NCI-H82 treated with DMSO at 0.1 percent for 48 hours (cell line): ENCODE measurements around the gene RITA1.

Experiments used
- DNase-seq: peaks from one replicate; lab custom pipeline; 2025; ENCODE audit not compliant: unreplicated experiment; lab: John Stamatoyannopoulos, UW

The RITA1 gene

DNA sequence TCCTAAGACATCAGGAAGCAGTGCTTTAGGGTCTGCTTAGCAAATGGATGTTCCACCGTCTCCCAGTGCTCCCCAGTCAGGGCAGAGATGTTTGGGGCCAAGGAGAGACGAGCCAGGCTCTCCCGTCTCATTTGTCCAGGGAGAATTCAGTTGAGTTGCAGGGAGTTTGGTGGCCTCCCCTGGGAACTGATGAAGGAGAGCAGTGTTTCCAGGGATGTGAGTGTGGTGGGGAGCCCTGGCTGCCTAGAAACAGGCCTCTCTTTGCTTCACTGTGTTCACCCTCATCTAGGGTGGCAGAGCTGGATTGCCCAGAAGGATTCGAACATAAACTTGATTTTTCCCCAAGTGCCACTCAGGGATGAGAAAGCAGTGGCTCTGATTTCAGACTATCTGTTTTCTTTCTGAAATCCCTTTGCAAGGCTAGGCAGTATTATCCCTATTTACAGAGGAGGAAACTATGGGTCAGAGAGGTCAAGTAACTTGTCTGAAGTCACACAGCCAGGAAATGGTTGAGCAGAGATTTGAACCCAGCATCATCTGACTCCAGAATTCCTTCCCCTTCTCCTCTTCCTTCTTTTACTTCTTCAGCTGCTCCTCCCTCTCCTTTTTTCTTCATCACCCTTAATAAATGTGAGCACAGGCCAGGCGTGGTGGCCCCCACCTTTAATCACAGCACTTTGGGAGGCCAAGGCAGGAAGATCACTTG lies 42.3 kb downstream of the RITA1 start:
- DNase-seq: no peak

DNA sequence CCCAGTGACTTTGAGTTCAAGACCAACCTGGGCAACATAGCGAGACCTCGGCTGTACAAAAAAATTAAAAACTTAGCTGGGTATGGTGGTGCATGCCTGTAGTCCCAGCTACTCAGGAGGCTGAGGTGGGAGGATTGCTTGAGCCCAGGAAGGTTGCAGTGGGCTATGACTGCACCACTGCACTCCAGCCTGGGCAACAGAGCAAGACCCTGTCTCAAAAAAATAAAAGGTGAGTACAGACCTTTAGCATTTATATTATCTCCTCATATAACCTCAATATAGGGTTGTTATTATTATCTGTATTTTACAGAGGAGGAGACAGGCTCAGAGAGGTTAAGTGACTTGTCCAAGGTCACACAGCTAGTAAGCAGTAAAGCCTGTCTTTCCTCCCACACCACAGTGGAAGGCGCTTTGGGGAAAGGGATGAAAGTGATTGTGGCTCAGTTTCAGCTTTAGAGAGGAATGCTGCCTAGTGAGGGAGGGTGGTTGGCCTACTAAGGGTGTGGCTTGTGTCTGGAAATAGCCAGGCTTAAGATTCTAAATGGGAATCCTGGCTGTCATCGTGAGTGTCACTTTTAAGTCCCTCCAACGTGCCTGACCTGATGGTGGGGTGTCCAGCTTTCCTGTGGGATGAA lies 43.0 kb downstream of the RITA1 start:
- no peak for DNase-seq

DNA sequence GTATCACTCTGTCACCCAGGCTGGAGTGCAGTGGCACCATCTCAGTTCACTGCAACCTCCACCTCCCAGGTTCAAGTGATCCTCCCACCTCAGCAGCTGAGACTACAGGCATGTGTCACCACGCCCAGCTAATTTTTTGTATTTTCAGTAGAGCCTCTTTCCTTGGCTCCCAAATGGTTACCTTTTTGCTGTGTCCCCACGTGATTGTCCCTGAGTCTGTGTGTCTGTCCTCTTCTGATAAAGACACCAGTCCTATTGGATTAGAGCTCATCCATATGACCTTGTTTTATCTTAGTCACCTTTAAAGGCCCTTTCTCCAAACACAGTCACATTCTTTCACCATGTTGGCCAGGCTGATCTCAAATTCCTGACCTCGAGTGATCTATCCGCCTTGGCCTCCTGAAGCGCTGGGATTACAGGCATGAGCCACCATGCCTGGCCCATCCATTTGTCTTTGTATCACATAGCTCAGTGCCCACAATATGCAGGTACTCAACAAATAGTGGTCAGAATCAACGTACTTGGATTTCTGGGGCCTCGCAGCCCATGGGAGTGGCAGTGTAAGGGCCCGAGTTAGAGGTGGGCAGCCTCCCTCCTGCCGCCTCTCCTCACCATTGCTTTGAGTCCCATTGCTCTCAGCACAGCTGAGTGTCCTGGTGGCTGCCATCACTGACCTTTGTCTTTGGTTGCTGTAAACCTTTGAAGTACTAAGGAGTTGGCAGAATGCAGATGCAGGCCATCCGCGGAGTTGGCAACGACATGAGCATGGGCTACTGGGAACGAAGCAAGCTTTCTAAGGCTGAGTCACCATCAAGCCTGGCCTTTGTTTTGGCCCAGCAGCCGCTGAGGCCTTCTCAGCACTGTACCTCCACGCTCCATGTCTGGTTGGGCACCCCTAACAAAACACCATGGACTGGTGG lies 45.1 kb downstream of the RITA1 start:
- DNase-seq: no peak

DNA sequence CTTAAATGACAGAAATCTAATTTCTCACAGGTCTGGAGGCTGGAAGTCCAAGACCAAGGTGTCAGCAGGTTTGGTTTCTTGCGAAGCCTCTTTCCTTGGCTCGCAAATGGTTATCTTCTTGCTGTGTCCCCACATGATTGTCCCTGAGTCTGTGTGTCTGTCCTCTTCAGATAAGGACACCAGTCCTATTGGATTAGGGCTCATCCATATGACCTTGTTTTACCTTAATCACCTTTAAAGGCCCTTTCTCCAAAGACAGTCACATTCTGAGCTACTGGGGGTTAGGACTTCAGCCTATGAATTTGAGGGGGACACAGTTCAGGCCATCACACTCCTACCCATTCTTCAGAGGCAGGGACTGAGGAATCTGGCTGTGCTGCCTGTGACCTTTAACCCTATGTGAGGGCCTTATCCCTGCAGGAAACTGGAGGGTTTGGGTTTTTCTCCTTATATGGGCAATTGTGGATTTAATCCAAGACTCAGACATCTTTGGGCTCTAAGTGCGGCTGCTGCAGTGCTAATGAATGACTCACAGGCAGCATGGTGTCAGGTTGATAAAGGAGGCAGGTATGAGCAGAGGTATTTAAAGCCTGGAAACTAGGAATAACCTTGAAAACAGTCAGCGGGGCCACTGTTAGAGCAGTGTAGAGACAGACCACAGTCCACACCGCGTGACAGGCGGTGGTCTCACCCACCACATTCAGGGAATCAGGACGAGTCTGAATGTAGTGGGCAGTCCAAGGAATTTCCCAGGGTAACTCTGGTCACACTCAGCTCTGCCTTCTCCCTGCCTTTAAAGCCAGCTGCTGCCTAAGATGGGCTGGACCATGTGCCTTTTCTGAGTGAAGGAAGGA lies 45.9 kb downstream of the RITA1 start:
- no peak for DNase-seq

DNA sequence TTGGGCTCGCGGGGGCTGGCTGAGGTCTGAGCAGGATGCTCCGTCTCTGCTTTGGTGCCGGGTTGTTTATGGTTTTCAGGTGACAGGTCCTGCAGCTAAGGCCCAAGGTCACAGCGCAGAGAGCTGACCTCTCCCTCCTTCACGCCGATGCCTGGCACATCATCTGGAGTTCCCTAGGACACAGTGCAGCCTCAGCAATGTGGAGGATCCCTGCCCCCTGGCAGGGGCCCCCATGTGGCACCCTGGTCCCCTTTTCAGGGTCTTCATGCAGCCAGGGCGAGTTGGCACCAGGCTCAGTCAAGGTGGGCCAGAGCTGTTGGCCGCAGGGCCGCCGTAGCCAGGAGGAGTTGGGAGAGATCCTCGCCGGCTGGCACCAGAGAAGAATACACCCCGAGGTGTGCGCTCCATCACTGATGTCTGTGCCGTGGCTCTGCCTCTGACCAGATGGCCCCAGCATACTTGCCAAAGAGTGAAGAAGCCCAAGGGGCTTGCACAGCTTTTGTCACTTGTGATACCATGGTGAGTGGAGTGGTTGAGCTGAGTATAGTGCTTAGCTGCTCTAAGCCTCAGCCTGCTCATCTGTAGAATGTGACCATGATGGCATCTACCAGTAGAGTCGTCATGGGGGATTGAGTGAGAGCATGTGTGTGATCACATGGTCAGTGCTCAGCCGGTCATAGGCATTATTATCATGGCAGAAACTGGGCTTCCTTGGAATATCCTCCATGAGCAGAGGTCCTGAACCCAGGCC lies 46.7 kb downstream of the RITA1 start:
- DNase-seq: no peak

DNA sequence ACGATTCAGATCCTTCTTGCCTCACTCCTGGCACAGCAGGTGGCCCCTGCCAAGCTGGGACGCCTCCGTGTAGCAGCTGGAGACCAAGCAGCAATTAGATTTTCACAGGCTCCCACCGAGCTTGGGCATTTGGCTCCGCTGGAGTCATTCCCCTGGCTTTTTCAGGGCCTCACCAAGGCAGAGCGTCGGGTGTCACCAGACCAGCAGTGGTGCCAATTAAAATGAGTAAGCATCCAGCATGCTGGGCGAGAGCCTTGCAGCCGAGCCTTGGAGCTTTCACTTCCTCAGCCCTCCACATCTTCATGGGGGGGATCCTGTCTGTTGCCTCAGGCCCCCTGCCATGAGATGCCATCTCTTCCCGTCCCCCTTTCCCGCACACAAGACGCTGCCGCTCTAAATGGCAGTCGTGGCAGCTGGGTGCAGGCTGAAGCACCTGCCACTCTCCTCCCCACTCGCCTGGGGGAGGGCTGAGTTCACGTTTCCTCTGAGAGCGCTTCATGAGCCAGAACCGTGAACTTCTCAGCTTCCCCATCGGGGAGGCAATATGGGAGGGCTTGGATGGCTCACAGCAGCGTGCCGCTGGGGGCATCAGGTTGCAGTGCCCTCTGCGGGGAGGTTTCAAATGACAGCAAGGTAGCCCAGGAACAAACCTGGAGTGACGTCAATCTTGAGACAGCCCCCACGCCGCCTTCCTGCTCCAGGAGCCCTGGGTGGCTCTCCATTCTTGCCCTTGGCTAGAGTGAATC lies 47.5 kb downstream of the RITA1 start:
- DNase-seq: no peak

DNA sequence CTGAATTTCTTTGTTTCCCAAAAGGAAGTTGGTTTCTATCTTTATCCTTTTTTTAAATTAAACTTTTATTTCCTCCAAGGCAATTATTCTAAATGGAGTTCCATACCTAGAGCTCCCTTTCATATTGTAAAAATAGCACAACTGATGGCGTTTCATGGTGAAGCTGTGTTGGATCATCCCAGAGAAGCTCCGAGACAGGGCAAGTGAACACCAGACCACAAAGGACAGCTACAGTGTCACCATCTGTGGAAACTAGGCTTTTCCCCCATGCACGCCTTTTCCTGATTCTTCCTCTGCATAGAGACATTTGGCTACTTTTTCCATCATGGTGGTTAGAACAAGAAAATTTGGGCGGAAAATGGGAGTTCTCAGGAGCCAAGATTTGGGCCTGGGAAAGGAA lies 48.4 kb downstream of the RITA1 start:
- no peak for DNase-seq

DNA sequence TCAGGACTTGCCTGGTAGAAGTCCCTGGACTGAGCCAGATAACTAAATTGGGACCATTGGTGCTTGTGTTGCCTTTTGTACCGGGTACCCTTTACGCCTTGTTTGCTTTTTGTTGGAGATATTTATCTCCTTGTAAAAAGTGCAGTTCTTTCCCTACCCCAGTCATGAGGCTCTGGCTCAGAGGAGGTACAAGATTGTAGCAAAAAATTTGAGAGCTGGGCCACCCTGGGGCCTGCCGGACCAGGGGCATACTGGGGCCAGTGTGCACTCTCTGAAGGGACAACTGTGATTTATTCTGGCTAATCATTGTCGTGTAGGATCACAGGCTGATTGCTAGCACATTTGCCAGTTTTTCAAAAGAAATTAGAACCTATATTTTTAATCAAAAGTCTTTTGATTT lies 49.0 kb downstream of the RITA1 start:
- no peak for DNase-seq

DNA sequence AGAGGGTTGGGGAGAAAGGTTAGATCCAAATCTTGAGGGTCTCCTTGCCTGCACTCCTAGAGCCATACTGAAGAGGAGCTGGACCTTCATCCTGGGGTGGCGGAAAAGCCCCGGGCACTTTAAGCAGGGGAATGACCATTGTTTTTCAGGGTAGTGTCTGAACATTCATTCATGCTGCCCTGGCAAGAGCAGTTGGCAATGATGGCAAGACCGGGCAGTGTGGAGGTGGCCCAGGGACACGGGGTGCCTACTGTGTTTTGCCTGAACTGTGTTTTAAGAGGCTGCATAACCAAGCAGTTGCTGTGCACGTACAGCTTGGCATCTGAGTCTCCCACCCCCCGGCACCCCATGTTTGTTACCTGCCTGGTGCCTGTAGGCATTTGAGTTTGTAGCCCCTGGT lies 50.5 kb downstream of the RITA1 start:
- no peak for DNase-seq

DNA sequence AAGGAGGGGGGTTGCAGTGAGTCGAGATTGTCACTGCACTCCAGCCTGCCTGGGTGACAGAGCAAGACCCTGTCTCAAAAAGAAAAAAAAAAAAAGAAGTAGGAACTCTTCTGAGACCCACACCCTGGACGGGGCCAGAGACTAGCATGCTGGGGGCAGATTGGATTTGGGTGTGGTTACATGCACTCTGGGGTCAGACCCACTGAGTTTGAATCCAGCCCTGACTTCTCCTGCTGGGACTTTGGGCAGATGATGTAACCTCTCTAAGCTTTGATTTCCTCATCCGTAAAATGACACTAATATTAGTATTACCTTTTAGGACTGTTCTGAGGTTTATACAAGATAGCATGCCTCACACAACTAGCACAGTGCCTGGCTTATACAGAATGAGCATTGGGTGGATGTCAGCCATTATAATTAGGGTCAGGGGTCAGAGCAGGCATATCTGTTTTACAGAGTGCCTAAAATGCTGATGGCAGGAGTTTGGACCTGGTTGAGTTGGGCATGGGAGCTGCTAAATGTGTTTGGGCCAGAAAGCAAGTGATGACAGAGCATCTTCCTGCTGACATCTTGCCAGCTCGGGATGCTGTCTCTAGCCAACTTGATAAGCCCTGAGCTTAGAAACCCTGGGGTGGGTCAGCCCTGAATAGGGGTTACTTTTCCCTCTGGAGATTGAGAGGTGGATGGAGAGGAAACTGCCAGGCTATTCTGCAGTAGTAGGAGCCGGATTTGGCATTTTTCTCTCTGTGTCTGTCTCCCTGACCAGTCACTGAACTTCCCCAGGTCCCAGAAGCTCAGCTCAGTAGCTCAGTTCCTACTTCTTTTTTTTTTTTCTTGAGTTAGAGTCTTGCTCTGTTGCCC lies 51.2 kb downstream of the RITA1 start:
- no peak for DNase-seq

DNA sequence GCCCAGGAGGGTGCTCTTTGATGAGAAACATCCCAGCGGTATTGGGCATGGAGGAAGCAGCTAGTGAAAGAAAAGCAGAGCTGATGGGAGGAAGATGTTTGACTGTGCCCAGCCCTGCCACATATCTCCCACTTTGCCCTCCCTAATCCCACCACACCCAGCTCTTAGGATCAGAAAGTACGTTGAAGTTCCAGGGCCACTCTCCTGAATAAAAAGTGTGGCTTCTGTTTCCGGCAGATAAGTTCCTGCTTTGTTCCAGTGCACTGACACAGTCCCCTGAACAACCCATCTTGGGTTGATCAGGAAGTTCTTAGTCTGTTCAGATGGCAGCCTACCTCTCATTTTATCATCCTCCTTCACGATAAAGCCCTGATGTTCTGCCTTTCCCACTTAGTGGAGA lies 52.2 kb downstream of the RITA1 start:
- DNase-seq: no peak

DNA sequence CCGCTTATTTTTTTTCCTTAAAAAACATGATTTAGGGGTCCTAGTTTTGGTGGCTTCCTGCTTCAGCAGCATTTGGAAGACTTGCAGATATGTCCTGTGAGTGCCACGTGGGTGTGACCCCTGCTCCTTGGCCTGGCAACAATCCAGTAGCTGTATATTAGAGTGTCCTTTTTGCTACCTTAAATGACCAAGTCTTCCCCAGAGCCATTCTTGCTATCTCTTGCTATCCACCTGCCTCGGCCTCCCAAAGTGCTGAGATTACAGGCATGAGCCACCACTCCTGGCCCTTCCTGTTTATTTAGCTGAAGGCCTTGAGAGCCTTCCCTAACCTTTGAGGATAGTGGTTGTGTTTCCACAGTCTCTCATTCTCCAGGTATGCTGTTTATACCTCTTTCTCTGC lies 52.8 kb downstream of the RITA1 start:
- DNase-seq: no peak

DNA sequence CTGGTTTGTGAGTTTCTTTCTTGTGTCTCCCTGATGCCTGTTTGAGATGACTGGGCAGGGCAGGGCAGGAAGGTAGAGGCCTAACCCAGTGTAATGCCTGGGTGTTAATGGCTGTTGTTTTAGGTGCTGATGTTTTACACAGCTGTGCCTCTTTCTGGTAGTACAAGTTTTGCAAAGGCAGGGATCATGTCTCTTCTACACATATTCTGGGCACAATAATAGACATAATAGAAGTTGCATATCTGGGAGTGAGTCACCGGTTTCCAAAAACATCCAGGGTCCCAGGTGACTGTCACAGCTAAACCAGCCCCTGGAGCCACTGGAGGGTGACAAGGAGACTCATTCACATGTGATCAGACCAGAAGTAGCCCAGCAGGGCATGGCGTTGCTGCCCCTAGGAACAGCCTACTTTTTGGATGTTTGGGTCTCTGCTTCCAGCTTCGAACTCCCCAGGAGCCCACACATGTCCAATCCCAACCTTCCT lies 53.8 kb downstream of the RITA1 start:
- DNase-seq: no peak

DNA sequence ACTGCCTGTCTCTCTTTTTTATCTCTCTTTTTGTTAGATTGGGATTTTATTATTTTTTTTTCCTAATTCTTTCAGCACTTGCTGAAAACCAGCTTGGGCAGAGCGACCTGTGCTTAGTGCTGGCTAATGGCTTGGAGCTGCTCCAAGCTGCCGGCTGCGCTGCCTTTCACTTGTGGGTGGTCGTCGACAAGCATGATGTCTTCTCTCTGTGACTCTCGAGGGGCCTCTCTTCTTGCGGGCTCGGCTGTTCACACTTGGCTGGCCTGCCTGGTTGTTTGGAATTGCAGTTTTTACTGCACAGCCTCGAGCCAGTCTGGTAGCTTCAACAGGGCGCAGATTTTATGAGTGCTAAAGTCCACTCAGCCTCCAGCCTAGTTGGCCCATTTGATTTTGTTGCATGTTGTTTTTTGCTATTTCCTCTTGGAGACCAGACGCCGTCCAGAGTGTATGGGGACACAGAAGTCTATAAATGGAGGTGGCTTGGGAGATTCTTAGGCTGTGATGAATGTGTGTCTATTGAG lies 54.4 kb downstream of the RITA1 start:
- DNase-seq: no peak

DNA sequence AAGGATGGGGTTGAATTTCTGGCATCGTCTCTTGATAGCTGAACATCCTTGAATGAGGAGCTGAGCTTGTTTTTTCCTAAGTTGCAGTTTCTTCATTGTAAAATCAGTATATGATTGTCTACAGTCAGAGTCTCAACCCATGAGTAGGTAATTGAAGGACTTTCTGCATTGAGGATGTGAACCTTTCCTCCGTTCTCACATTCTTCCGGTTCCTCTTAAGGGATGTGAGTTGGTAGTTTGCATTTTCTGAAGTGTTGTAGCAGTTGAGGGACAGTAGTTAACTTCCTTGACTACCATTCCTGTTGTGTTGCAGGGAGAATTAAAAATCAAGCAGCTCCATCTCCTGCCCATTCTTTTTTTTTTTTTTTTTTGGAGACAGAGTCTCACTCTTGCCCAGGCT lies 54.9 kb downstream of the RITA1 start:
- DNase-seq: no peak

DNA sequence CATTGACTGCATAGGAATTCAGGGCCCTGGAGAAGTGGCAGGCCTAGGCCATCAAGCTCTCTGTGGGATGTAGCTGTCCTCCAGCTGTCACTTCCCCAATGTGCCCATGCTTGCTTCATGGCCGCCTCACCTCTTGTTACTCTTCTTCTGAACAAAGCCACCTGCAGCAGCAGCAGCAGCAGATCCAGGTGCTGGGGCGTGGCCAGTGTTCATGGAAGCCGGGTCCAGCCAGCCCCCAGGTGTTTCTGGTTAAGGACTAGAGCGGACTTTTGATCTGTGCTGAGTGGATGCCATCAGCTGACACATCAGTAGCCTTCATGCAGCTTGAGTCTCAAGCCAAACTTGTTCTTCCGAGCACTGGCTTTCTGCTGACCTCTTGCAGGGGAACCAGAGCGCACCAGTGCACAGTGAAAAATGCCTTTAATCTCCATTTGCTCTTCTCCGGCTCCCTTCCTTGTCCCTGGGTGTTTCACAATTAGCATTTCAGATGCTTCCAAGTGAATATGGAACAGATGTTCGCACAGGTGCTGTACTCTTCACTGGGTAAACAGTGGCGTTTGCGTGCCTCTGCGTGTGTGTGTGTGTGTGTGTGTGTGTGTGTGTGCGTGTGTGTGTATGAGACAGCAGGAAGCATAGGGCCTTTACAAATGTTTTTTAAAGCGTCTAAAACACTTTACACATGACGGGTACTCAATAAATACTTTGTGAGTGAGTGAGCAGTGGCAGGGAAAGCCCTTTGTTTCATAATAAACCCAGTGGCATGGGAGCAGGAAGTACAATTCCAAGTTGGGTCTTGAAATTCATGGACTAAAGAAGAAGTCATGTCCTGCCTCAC lies 55.9 kb downstream of the RITA1 start:
- peak; percentile 11 for DNase-seq
